Forelimb muscle (tissue), 1 donor: ENCODE results near the gene HECTD4. TPM values are rescaled to one million over a fixed set of nuclear protein-coding genes. Genes with fewer than 3 reads are reported as not detected.

Experiments used
- DNase-seq: peaks from one replicate; pipeline ENCODE4 v3.0.0-alpha.2; 2013; ENCODE audit warnings: low read depth
- polyA plus RNA-seq: library from polyadenylated mRNA; unstranded; fragments of 120-200 nt; gene quantifications from one replicate; pipeline ENCODE4 v1.2.1, GENCODE V29; 2013; ENCODE audit not compliant: insufficient read length

The HECTD4 gene
- polyA plus RNA-seq, 1 donor = 49.7 TPM

- no peak for DNase-seq
Measured at GRCh38 chr12:112176321-112177010, 205.8 kb downstream of the HECTD4 start.

- DNase-seq = no peak
Measured at GRCh38 chr12:112175361-112176155, 206.7 kb downstream of the HECTD4 start.

- no peak for DNase-seq
Measured at GRCh38 chr12:112172556-112173324, 209.5 kb downstream of the HECTD4 start.

- DNase-seq = no peak
Measured at GRCh38 chr12:112170971-112171596, 211.1 kb downstream of the HECTD4 start.

GRCh38 chr12:112170376-112170775 lies 211.9 kb downstream of the HECTD4 start:
- DNase-seq = no peak

- no peak for DNase-seq
Measured at GRCh38 chr12:112169966-112170365, 212.3 kb downstream of the HECTD4 start.

GRCh38 chr12:112169161-112169872 lies 212.9 kb downstream of the HECTD4 start:
- no peak for DNase-seq

- no peak for DNase-seq
Measured at GRCh38 chr12:112168561-112168971, 213.7 kb downstream of the HECTD4 start.

GRCh38 chr12:112167718-112168525 lies 214.3 kb downstream of the HECTD4 start:
- no peak for DNase-seq

GRCh38 chr12:112167031-112167461 lies 215.2 kb downstream of the HECTD4 start:
- DNase-seq = no peak

- DNase-seq = no peak
Measured at GRCh38 chr12:112166051-112167015, 215.9 kb downstream of the HECTD4 start.

- DNase-seq = no peak
Measured at GRCh38 chr12:112165624-112166023, 216.6 kb downstream of the HECTD4 start.

- DNase-seq = no peak
Measured at GRCh38 chr12:112164011-112164660, 218.1 kb downstream of the HECTD4 start.

- DNase-seq = no peak
Measured at GRCh38 chr12:112163471-112163991, 218.7 kb downstream of the HECTD4 start.

- no peak for DNase-seq
Measured at GRCh38 chr12:112163056-112163455, 219.2 kb downstream of the HECTD4 start.

- DNase-seq = no peak
Measured at GRCh38 chr12:112162241-112162790, 219.9 kb downstream of the HECTD4 start.

GRCh38 chr12:112161711-112162110 lies 220.5 kb downstream of the HECTD4 start:
- DNase-seq = no peak

- no peak for DNase-seq
Measured at GRCh38 chr12:112160611-112161010, 221.6 kb downstream of the HECTD4 start.
